ENCODE data around the gene WASF2.

DNA sequence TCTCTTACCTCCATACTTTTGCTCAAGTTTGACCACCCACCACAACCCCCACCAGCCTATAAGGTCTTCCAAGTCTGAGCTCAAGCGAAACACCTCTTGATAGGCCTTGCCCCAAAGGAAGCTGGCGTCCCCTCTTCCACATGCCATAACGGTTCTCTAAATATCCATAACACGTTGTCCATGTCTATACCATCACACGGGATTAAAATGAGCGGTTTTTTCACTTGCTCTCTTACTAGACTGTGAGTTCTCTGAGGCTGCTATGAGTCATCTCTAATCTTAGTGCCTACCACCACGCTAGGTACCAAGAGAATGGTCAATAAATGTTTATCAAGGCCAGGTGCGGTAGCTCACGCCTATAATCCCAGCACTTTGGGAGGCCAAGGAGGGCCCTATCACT is 41.0 kb downstream of the WASF2 start:
- TF ChIP-seq CTCF (IDR thresholded peaks at IDR 0.05) (no peak), POLR2A (IDR thresholded peaks at IDR 0.05) (no peak)
